GM18508 (cell line): Measurements from ENCODE around the gene MAP2K3.
"Not testable (repeated sequence)": the region's sequence is repeated elsewhere in the genome, so short reads cannot be mapped to it uniquely, and the experiment has no call there.

Experiments used
- ATAC-seq: cut with Tn5 transposase; IDR thresholded peaks from one replicate; pipeline ENCODE4 v1.9.1; 2021; ENCODE audit warnings: moderate number of reproducible peaks; ENCODE audit not compliant: insufficient read depth, unreplicated experiment

Gene MAP2K3

DNA sequence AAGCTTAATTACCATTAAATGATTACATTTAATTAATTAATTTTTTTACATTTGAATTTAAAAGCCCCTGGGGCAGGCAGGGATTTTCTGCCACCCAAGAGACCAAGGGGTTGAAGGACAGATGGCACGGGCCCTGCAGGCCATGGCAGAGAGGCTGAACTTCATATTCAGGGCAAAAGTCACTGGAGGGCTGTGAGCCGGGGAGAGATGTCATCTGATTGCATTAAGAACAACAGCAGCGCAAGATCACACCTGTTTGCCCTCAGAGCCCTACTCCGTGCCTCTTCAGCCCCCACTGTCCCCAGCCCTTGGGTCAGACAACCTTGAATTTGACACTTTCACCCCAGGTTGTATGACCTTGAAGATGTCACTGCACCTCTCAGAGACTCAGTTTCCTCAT lies 35.9 kb downstream of the MAP2K3 start:
- not testable (repeated sequence) for ATAC-seq

DNA sequence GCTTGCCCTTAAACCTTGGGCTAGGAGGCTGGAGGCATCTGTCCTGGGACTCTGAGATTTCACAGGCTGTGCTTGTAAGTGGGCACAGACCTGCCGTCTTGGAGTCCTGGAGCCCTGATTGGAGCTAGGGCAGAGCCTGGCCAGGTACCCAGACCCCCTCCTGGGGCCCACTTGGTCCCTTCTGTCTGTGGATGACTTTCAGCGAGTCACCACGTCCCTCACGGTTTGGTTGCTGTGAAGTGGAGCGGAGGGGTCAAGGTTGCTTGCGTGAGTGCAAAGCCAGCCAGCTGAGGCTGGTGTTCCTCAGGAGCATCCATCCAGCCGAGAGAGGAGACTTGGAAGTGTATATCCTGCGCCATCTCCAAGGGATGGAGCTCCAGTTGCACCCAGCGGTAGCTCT lies 36.5 kb downstream of the MAP2K3 start:
- not testable (repeated sequence) for ATAC-seq

DNA sequence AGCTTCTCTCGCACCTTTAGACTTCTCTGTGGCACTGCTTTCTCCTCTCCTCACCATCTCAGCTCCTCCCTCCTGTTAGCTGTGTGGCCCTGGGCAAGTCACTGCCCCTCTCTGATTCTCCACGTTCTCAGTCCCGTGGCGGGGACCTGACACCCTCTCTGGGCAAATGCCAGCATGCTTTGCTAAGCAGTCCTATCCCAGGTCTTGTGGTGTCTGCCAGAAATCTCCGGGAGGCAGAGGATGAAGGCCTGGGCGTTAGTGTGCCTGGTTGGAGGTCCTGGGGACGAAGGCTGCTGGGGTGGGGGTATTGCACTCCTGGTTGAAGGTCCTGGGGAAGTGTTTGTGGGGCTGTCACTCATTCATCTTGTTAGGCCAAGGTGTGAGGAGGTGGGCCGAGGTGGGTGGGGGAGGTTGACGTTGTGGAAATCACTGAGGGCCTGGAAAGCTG lies 37.3 kb downstream of the MAP2K3 start:
- ATAC-seq = not testable (repeated sequence)

DNA sequence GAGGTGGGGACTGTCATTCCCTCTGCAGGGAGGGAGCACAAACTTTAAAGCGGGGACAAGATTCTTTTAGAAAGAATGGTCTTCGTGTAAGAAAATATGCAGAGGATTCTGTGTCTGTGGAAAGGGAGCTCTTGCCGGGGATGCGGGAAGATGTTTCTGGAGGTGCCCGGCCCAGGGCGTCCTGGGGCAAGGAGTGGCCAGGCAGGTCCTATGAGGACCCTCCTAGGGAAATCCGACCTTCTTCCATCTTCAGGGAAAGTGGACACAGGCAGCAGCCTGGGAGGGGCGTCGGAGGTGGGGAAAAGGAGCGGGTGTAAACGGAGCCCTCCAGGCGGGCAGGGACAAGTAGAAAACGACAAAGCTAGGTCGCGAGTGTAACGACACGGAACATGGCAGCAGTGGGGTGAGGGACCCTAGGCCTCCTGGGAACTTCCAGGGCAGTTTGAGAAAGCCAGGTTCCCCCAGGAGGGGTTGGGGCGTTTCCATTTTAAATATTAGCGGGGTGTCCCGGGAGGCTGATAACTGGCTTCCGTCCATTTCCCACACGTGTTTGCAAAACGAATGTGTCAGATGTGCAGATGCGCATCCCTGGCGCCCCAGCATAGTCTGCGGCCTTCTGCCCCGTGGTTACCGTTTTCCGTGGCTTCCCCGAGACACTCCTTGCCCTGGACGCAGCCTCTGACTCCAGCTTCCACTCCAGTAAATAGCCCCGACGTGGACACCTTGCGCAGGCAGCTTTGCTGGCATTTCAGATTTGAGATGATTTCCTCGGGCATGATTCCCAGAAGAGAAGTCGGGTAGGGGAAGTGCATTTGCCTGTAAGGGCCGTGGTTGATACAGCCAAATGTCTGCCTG lies 39.0 kb downstream of the MAP2K3 start:
- not testable (repeated sequence) for ATAC-seq

DNA sequence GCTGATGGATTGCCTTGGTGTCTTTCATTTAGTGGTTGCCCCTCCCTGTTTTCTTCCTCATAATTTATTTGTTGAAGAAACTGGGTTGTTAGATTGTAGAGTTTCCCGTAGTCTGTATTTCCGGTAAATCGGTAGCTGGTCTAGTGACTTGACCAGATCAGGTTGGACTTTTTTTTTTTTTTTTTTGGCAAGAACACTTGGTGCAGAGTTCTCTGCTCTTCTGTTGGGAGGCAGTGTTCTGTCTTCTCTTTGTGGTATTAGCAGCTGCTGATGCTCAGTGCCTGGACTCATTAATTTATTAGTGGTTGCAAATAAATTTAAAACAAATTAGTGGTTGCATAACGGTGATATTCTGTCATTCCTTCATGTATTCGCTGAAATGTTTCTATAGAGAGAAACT lies 40.2 kb downstream of the MAP2K3 start:
- ATAC-seq = not testable (repeated sequence)

DNA sequence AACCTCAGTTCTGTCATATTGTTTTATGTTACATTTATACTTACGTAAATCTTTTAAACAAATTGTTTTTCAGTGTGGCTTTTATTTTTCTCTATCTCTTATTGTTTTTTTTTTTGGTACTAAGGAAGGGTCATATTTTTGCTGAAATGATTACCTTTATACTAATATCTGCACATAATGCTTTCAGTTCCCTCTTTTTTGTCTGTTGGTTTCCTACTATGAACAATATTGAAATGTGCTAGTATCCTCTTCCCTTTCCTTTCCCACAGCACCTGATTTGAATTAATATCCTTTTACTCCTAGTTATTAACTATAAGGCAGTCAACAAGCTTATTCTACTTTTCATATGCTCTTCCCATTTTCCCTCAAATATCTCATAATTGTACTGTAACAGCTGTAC lies 43.4 kb downstream of the MAP2K3 start:
- not testable (repeated sequence) for ATAC-seq

DNA sequence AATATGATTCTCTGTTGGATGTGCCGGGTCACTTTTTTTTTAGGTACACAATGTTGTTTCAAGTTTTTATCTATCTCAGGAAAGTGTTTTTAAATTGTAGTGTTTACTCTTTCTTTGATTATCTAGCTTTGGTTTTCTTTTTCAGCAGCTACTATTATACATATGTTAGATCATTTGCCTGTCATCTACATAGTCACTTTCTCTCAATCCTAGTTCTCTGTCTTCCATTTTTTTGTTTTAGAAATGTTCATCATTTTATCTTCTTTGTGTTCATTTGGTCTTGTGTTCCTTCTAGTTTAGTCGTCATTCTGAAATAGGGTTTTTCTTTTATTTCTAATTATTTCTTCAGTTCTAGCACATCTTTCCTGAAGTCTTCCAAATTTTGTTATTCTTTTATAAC lies 44.3 kb downstream of the MAP2K3 start:
- ATAC-seq = not testable (repeated sequence)

DNA sequence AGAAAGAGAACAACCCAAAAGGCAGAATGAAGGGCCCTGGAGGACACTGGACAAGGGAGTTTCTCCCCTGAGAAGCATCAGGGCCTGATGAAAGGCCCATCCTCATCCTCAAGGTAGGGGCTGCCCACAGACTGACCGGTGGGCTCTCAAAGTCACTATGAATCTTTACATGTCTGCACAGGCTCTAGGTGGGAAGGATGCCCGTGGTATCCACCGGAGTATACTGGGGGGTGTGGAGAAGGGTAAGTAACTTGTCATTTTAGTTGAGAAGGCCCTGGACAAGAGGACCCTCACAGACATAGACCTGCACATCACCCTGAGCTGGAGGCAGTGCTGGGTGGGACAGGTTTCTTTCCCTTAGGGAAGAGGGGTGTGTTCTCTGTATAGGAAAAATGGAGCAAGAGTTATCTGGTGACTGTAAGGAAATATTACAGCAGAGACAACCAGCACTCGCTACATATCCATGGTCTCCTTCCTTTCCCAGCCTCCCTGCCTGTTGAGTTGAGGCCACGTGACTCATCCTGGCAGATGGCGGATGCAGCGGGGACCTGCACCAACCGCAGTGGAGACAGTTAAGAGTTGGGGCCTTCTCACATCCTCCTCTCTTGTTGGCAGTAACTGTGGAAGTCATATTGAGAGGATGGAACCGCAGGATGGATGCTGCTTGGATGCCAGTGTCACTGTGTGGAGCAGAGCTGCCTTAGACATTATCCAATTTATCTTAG lies 46.1 kb downstream of the MAP2K3 start:
- ATAC-seq = no peak

DNA sequence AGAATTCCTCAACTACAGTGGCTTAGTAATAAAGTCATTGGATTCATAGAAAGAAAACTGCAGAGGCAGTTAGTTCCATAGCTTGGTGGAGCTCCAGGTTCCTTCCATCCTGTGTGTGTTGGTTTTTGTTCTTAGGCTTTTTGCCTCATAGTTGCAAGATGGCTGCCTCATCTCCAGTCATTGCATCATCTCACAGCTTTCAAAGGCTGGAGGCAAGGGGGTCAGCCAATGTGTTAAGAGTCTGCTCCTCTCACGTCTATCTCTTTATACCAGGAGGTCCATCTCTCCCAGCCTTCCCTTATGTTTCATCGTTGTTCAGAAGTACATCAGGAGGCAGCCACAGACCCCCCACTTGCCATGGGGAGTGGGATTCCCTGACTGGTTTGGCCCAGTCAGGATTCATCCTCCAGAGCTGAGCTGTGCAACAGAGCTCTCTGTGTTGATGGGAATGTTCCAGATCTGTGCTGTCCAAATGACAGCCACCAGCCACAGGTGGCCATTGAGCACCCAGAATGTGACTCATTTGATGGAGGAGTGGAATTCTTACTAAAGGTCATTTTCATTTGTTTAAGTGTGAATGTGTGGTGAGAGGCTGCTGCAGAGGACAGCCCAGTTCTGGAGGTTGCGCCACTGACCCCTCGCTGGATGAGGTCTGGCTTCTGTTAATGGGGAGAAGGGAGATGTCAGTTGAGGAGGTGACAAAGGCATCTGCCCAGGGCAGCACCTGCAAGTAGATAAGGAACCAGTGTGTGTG lies 52.2 kb downstream of the MAP2K3 start:
- not testable (repeated sequence) for ATAC-seq

DNA sequence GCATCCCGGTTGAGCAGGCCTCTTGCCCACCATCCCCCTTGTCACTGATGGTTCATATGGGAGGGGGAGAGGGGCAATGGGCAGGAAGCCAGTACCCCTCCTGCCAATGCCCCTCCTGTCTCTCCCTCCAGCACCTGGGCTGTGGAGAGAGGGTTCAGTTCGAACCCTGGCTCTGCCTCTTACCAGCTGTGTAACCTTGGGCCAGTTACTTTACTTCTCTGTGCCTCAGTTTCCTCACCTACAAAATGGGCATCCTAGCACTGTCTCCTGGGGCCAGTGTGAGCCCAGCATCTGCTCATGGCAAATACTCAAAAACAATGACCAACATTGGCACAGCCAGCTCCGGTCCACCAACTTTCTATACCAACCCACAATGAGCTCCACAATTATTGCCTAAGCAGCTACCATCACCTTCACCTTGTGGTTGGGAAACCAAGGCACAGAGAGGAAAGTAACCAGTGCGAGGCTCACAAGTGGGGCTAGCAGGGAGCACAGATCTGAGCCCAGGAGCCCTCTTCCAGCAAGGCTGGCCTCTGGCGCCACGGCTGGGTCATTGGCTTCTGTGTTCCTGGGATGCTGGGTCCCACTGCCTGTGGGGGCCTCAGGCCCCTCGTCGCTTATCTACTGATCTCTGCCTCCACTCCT lies 53.6 kb downstream of the MAP2K3 start:
- ATAC-seq = not testable (repeated sequence)

DNA sequence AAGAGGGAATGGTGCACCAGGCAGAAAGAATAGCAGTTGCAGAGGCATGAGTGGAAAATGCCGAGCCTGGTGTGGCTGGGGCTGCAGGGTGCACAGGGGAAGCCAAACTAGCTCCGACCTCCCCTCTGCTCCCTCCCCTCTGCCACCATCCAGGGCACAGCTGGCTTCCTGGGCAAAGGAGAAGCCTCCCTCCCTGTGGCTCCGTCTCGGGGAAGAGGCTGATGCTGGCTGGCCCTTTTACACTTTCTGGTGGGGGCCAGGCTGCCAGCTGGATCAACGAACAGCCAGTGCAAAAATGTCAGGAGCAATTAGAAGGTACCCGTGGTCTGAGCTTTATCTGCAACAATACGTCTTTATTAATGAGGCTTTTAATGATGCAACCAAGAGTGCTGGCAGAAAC lies 54.5 kb downstream of the MAP2K3 start:
- ATAC-seq = no peak

DNA sequence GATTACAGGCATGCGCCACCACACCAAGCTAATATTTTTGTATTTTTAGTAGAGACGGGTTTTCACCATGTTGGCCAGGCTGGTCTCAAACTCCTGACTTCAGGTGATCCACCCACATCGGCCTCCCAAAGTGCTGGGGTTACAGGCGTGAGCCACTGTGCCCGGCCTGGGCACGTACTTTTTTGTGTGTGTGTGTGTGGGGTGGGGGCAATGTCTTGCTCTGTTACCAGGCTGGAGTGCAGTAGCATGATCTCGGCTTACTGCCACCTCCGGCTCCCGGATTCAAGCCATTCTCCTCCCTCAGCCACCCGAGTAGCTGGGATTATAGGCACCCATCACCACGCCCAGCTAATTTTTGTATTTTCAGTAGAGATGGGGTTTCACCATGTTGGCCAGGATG lies 55.1 kb downstream of the MAP2K3 start:
- not testable (repeated sequence) for ATAC-seq

DNA sequence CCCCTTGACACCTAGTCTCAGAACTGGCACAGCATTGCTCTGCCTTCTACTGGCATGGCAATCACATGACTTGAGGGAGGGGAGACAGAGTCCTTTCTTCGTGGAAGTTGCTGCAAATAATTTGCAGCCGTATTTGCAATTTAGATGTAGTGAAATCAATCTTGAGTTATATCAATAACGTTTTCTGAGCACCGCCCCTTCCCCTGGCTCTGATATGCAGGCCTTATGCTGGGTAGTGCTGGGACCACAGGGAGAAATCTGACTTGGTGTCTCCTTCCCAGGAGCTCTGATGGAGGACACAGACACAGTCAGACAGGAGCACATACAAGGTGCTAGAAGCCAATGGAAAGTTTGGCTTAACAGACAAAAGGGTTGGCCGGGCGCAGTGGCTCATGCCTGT lies 55.9 kb downstream of the MAP2K3 start:
- ATAC-seq = not testable (repeated sequence)

DNA sequence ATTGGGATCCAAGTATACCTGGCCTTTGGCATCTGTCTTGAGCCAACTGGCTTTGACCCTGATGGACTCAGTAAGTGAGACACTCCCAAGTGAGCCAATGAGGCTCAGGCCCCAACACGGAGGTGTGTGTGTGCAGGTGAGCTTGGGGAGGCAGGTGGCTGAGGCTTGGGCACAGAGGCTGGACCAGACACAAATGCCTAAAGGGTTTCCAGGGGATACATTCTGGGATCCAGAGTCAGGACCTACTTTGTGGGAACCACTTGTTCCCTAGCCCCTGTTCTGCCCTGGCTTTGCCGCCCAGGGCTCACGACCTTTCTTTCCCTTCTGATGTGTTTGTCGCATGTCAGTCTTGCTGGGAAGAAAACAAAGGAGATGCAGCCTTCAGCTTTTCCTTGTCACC lies 56.8 kb downstream of the MAP2K3 start:
- ATAC-seq = not testable (repeated sequence)

DNA sequence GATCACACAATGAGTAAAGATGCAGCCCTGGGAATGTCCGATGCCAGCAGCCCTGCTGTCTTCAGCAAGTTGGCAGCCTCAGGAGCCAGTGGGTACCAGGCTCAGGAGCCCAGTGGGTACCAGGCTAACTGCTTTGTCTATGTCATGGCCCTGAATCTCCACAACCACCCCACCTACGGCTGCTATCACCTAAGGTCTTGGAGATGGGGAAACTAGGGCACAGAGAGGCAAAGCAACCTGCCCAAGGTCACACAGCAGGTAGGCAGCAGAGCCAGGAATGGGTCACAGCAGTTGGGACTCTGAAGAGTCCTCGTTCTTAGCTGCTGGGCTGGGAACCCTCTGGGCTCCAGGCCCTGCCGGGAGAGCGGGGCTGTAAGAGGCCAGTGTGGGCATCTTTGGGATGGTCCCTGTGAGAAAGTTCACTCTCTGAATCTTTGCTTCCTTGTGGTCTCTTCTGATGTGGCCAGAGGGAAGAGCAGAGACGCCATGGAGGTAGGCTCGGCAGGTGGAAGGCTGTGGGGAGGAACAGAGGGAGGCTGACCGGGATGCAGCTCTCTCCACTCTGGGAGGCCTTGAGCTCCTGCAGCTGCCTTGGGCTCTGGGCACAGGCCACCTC lies 57.5 kb downstream of the MAP2K3 start:
- not testable (repeated sequence) for ATAC-seq

DNA sequence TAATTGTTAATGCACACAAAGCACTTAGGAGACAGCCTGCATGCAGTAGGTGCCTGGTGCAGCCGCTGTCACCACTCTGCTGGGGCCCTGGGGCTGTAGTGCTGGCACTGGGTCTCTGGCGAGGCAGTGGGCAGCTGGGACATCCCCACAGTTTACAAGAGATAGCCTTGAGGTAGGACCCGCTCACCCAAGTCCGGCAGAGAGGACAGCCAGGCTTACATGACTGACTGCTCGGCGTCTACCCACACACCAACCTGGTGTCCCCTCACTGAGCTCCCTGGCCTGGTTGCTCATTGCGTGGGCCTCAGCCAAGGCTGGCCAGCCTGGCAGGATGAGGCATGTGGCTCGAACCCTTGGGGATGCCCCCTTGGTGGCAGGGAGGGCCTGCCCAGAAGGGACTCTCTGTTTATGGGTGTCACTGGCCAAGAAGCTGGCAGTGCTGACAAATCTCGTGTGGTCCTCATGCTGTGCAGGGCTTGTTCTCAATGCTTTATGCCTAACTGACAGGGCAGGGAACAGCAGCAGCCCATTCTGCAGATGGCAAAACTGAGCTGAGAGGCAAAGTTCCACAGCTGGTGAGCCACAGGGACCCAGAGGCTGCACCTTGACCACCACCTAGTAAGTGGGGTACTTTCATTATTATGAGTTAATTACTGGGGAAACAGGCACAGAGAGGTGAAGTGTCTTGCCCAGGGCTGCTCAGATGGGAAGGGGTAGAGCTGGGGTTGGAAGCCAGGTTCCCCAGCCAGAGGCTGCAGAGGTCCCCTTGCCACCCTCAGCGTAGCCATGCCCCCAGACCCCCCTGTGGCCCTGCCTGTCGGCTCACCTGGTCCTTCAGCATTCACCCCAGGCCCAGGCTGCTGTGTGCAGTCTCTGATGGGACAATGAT lies 58.8 kb downstream of the MAP2K3 start:
- not testable (repeated sequence) for ATAC-seq

DNA sequence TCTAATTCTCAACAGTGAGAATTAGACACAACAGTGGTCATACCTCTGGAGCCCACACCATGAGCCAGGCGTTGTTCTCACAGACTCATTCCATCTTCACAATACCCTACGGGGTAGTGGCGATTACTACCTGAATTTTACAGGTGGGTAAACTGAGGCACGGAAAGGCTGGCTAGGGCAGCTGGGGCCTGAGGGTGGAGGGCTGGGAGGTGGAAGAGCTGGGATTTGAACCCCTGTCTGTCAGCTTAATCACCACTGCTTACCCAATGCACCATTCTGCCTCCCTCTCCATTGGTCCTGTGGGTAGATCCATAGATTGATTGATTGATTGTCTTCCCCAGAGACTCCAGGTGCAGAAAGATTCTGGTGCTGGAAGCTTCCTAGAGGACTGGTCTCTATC lies 60.3 kb downstream of the MAP2K3 start:
- ATAC-seq = not testable (repeated sequence)

DNA sequence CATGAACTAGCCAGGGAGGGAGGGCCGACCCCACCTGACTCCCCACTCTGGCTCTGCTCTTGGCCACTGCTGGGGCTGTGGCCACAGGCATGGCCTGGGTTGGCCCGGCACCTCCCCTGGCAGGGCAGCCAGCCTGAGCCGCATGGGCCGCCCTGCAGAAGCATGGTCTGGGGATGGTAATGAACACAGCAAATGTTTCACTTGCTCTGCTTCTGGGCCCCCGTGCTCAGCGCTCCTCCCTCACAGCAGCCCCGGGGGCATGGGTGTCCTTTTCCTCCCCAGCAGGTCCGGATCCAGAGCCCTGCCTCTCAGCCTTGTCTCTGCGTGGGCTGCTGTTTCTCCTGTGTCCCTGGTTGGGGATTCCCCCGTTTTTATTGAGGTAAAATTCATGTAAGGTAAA lies 60.7 kb downstream of the MAP2K3 start:
- no peak for ATAC-seq

DNA sequence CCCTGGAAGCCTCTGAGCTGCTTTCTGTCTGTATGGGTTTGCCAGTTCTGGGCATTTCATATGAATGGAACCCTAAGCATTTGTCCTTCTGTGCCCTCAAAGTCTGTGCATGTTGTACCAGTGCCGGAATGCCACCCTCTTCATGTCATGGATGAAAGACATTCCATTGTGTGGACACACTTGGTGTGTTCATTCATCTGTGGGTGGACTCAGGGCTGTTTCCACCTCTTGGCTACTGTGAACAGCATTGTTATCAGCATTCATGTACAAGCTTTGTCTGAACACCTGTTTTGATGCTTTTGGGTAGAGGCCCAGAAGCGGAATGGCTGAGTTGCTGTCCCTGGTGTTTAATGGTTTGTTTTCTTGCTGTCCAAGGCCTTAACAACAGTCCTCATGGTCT lies 61.6 kb downstream of the MAP2K3 start:
- ATAC-seq = not testable (repeated sequence)
